Gastrocnemius medialis (tissue), 4 donors: ENCODE measurements around the gene SLA2.

Experiments used
- CTCF ChIP-seq, 5 experiments: fragments of 450-650 bp in 3 of 5; fragments of 200-600 bp in 2 of 5; sonication (generic) in 2 of 5; IDR thresholded peaks in 4 of 5; conservative IDR thresholded peaks in 1 of 5; 1 replicate in 4 of 5; 2 replicates in 1 of 5; pipeline ENCODE4 v1.5.1; 2016 to 2019; ENCODE audit warnings: antibody characterized with exemption in 5 of 5, mild to moderate bottlenecking in 3 of 5, moderate library complexity in 3 of 5
- POLR2A ChIP-seq, 2 donors: fragments of 450-650 bp; IDR thresholded peaks; one replicate each; pipeline ENCODE4 v1.6.1; 2017; ENCODE audit warnings: antibody characterized with exemption in 2 of 2, mild to moderate bottlenecking in 2 of 2, moderate library complexity in 2 of 2

- TF ChIP-seq CTCF (IDR thresholded peaks at IDR 0.05 in 4 of 5, conservative IDR thresholded peaks at IDR 0.05 in 1 of 5) (no peak), POLR2A (IDR thresholded peaks at IDR 0.05) (no peak)
These were observed 17.0 kb upstream of the SLA2 start for GRCh38 chr20:36663031-36663430.
